Measurements from ENCODE around the gene TMEM139. TPM values are rescaled to one million over a fixed set of nuclear protein-coding genes. Genes with fewer than 3 reads are reported as not detected.

TMEM139 gene
- total and polyA plus RNA-seq, 10 of the 15 experiments (the other 5 are each of a cell fraction or from before 2014, with no cell fraction given): 0.31 TPM; not detected in 9

GRCh38 chr7:143305423-143306070 lies 20.8 kb downstream of the TMEM139 start:
- FAIRE-seq (peak; percentile 23), DNase-seq (ENCODE audit: low read depth, low spot score) (no peak), ATAC-seq (peak; percentile 86)
- intact Hi-C loops (cut with micrococcal nuclease; ENCODE audit: unreplicated experiment): loop anchor here (1.0 to 5.0 kb wide), 2 partner anchors 65 to 77 kb away; partner anchors contain the start of gene ZYX
- POLR2A ChIA-PET: interaction anchor here (0.7 kb wide), 1 partner anchor 9 kb away, joined by 3 read pairs; no protein-coding TSS in a partner anchor
- H3K79me2 ChIP-seq (ENCODE audit: control insufficient read depth, insufficient read depth, low read length): no peaks in the 10 kb centered on the region
- H3K27ac ChIP-seq (ENCODE audit: control insufficient read depth, insufficient read depth): no peak overlapping the region
- RAD21 ChIA-PET (ENCODE audit: unreplicated experiment): interaction anchor here (0.7 to 1.1 kb wide), 2 partner anchors 18 to 62 kb away, joined by 4 to 5 read pairs; no protein-coding TSS in a partner anchor
- H2AFZ ChIP-seq (ENCODE audit: control insufficient read depth, low read depth, low read length): no peak overlapping the region
- H3K36me3 ChIP-seq (ENCODE audit: control insufficient read depth in 2 of 2, insufficient read depth in 2 of 2, low read length in 1 of 2): peaks cover 17 to 34% of the 10 kb centered on the region in 2 experiments
- H3K9ac ChIP-seq (ENCODE audit: control insufficient read depth, insufficient read depth, low read length): no peak overlapping the region
- no peaks in the 10 kb centered on the region for H3K27me3 ChIP-seq (replicated peaks in 1 of 2; ENCODE audit: control insufficient read depth in 2 of 2, insufficient read depth in 2 of 2, low read length in 1 of 2)
- H3K4me2 ChIP-seq (ENCODE audit: control insufficient read depth, insufficient read depth): no peak overlapping the region
- CTCF ChIA-PET: interaction anchor here (0.6 to 4.1 kb wide), 9 partner anchors 10 to 522 kb away, joined by 3 to 34 read pairs (median 4); partner anchors contain the start of genes CASP2 and GSTK1
- H4K20me1 ChIP-seq (ENCODE audit: control insufficient read depth, insufficient read depth): no peaks in the 10 kb centered on the region
- in situ Hi-C loops (cut with MboI): no loop called here
- 76% methylated on average over 10 of the region's 10 CpGs for WGBS (ENCODE audit: insufficient coverage, insufficient replicate concordance, low lambda C conversion rate, missing lambda C conversion rate)
- SMC1A ChIA-PET (ENCODE audit: uncharacterized antibody, unreplicated experiment): interaction anchor here (0.8 to 1.2 kb wide), 3 partner anchors 9 to 65 kb away, joined by 3 to 6 read pairs (median 5); no protein-coding TSS in a partner anchor
- H3K4me1 ChIP-seq (ENCODE audit: control insufficient read depth, insufficient read depth, low read length): no peaks in the 10 kb centered on the region; the same call in 1 of the 2 replicates
- peak; percentile 33 to 59 (median 43); a peak in 5 of 6 replicates for TF ChIP-seq CTCF (IDR thresholded peaks at IDR 0.05 in 2 of 3, conservative IDR thresholded peaks at IDR 0.05 in 1 of 3; ENCODE audit: control insufficient read depth in 2 of 3, extremely low read depth in 1 of 3, insufficient read depth in 1 of 3, low read depth in 3 of 3, low read length in 3 of 3)
- TF ChIP-seq RELA (IDR thresholded peaks at IDR 0.05; ENCODE audit: borderline replicate concordance, partially characterized antibody): no peak
- TF ChIP-seq SMC3 (IDR thresholded peaks at IDR 0.05; ENCODE audit: borderline replicate concordance, low read length): peak; percentile 45; the same call in 1 of the 2 replicates
- peak; percentile 45 for TF ChIP-seq RAD21 (IDR thresholded peaks at IDR 0.05; ENCODE audit: insufficient read depth, low read depth, low read length)
- no peak for TF ChIP-seq USF1 (IDR thresholded peaks at IDR 0.05; ENCODE audit: borderline replicate concordance, extremely low read length, insufficient read depth, low read depth, low read length)
- 0 out of 2 replicates have a peak, but pooled peaks have one; percentile 30 for TF ChIP-seq SMARCA5 (IDR thresholded peaks at IDR 0.05)
- no peaks in the 10 kb centered on the region for H3K9me3 ChIP-seq (replicated peaks; ENCODE audit: control insufficient read depth, insufficient read depth, low read length)
- BruUV-seq (replicated peaks): no TSS peak
- no peak overlapping the region for H3K4me3 ChIP-seq

Data from GM12878 (cell line).